T1000 (cell line): Measurements from ENCODE around the gene C10orf90.

Experiments
- DNase-seq: peaks from one replicate; lab custom pipeline; 2025; ENCODE audit warnings: mixed read lengths; lab: John Stamatoyannopoulos, UW

C10orf90 gene

DNA sequence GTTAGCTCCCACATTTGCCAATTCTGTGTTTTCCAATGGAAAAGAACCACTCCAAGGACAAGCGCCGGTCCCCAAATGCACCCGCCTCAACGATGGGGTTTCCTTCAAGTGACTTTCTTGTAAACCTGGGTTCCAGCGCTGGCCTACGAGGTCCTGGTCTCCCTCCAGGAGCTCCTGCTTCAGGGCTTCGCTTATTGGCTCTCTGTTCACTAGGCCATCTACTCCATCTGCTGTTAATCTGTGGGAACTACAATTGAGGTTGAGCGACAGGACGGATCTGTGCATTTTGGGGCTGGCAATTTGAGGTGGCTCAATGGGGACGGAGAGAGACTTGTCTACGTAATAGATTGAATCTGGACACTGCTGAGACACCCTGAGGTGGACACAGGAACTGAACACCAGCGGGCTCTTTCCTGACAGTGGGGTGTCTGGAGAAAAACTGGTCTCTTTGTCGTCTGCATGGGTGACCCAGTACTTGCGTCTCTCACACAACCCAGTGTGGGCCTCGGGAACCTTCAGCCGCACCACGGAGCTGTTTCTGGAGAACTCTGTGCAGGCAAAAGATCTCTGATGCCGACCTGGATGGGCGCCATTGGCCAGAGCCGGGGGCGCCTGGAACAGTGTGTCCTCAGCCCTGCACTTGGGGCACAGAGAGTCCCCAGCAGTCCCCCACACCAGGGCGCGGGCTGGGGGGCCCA is 166.3 kb downstream of the C10orf90 start:
- peak; percentile 23 for DNase-seq

DNA sequence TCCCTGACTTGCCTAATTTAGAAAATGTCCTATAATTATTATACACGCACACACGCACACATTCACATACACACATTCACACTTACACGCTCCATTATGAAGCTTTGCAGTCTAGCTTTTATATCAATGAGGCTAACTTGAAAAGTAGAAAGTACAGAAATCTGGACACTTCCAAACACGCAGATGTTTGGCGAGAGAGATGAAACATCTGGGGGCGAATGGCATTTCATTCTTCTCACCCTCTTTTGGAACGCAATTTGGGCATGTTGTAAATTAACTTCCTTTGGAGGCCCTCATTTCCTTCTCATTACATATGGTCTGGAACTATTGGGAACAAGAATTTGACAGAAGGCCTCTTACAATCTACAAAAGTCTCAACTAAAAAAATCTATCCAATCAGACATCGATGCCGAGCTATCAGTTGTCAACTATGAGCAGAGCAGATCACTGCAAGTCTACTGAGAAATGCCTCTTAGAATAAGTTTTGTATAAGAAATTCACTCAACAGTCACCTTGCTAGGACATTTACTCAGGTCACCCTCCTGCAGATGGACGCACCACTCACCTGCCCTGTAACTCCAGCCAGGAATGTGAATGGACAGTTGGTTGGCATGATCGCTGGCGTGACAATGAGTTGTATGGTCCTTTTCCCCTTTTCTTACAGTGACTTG is 167.0 kb downstream of the C10orf90 start:
- DNase-seq: no peak

DNA sequence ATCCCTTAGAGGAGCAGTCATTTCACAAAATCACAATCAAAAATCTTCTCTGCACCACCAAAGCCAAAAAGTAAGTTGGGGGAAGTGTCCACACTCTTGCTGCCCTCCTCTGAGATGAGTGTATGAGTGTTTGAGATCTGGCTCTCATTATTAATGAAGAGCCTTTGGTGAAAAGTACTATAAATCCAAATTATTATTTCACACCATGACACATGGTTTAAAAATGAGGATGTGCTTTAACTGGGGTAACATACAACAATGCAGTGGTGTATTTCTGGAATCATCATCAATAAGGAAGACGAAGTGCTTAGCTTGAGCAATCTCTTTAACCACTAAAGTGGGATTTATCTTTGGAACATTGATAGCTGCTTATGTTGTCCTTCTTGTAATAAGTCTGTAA is 168.1 kb downstream of the C10orf90 start:
- no peak for DNase-seq

DNA sequence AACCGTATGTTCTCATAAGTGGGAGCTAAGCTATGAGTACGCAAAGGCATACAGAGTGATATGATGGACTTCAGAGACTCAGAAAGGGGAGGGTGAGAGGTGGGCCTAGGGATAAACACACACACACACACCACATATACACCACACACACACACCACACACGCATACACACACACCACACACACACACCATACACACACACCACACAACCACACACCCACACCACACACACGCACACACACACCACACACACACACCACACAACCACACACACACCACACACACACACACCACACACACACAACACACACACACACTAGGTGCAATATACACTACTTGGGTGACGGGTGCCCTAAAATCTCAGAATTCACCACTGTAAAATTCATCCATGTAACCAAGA is 168.7 kb downstream of the C10orf90 start:
- DNase-seq: no peak

DNA sequence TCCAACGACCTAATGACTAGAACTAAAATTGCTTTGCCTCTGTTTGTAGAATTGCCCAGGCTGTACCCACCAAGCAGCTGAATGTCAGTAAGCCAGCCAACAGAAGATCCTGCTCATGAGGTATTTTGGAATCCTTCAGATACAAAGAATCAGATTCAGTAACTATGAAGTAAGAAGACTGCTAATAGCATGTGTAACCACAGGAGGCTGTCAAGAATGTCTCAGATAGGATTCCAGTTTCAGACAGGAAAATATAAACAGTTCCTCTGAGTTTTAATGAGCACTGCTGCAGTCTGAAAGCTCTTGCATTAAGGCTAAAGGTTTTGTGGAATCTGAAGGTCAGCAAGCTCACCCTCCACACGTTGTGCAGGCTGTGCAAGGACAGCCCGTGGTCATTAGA is 169.6 kb downstream of the C10orf90 start:
- DNase-seq: no peak

DNA sequence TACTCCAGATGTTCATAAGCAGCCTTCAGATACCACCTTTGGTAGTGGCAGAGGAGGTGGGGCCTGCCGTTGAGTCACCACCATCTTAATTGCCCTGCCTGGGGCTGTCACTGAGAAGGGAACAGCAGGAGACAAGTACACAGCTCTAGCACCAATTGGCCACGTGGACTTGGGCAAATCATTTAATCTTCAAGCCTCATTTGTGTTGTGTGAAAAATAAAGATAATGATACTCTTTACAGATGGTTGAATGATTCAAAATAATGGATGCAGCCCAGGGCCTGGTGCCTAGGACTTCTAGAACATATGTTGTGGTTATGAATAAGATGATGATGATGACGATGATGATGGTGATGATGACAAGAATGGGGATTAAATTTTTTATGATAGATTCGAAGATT is 170.3 kb downstream of the C10orf90 start:
- no peak for DNase-seq

DNA sequence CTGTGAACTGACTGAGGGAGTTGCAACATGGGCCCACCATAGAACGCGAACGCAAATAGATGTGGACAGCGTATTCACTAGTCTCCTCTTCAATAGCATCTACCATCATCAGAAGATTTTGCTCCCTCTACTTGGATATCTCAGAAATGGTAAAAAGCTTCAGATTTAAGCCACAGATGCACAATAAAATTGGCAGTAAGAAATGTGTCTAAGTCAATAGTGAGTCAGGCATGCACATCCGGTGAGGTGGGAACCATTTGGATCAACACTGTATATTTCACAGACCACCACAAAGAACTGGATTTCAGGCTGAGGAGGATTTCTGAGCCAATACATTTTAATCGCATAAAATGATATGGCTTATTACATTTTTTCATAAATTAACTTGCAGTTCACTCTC is 170.7 kb downstream of the C10orf90 start:
- no peak for DNase-seq

DNA sequence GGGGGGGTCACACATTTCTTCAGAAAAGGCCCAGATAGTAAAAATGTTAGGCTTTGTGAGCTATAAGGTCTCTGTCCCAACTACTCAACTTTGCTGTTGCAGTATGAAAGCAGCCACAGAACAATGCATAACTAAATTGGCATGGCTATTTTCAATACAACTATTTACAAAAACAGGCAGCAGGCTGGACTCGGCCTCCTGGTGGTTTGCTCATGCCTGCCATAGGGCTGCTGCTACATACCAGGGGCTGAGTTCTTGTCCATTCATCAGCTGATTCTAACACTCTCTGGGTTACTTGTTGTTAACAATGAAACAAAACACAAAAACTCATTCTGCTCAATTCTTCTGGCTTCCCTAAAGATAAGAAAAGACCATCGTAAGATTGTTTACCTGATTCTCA is 172.8 kb downstream of the C10orf90 start:
- no peak for DNase-seq

DNA sequence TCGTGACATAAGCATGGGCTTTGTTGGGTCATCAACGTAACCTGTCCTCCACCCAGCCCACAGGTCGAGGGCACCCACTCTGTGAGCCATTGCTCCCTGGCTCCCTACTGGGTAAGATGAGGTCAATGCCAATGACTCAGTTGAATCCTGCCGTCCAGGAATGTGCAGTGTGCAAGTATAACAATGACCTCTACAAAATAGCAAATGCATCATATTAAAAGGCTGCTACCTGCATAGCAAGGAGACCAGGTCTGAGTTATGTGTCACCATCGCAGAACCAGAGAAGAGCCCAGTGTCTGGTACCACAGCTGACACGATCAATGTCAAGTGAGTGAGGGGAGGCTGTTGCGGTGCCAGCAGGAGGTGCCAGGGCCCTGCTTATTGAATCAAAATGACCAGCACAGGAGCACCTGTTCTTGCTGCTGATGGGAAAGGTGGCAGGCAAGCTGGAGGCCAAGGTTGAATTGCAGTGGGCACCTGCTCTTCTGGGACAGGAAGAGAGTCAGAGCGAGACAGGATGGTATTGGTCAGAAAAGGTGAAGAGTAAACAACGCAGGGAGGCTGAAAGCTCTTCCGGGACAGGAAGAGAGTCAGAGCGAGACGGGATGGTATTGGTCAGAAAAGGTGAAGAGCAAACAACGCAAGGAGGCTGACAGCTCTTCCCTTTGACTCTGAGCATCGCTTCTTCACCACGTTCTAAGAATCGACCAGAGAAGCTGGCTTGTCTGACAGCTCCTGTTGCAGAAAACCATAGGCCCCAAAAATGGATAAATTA is 173.5 kb downstream of the C10orf90 start:
- DNase-seq: no peak

DNA sequence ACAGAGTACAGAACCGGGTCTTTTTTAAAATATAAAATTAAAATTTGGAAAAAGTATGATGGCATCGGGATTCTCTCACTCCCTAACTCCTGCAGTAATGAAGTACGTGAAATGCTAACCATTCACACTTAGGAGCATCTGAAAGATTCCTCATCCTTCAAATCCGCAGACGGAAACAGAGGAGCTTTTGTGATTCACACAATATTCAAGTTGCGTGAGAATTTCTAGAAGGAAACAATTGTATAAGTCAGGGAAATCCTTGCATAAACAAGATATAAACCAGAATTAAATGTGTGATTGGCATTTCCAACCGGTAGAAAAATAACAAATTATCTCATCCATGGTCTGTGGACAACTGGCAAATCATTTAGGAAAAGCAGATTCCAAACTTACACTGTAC is 179.0 kb downstream of the C10orf90 start:
- no peak for DNase-seq

DNA sequence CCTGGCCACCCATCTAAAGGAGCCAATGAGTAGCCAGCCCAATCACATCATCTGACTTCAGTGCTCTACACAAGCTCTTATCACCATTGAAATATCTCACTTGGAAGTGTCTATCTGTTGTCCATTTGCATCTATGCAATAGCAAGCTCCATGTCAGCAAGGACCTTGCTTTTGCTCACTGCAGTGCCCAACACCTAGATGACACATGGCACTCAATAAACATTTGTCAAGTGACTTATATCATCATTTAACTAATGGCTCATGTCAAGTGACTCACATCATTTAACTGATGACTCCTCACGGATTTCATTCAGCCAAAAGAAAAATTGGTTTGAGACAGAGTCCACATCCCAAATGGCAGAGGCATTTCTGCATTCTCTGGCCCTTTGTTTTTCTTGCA is 189.3 kb downstream of the C10orf90 start:
- no peak for DNase-seq

DNA sequence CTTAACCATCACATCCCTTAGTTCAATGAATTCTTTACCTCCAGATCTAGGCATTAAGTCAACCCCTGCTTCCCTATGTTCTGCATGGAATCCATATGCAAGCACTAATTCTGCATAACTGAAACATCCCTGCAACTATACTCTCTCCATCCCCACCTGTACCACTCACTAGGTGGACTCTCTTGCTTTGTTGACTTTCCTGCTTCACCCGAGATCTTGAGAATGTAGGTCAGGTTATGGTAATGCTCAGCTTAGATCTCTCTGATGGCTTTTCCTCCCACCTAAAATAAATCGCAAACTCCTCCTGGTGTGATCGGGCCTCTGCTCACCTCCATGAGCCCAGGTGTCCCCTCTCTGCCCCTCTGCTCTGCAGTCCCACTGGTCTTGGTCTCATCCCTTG is 189.8 kb downstream of the C10orf90 start:
- no peak for DNase-seq

DNA sequence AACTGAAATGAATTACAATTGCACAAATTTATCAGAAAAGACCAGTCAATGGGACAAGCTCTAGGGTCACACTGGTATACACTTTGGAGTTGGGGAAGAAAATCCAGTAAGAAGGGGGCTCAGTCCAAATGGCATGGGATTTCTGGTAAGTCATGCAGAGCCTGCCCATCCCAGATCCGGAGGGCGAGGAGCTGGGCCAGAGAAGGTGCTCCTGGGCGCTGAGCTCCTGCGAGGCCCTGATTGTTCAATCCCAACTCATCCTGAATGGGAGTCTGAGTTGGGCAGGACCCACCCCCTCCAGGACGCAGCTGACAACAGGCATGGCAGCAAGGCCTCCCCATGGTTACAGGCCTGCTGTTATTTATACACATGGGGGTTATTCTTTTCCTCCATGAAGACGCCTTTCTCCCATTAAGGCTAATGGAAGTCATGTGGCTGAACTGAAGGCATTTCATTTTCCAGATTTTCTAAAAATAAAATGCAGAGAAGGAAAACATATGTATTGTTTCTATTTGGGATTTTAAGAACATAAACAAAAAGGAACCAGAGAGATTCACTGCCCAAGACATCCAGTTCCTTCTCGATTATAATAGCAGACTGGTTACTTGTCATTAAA is 191.1 kb downstream of the C10orf90 start:
- DNase-seq: no peak

DNA sequence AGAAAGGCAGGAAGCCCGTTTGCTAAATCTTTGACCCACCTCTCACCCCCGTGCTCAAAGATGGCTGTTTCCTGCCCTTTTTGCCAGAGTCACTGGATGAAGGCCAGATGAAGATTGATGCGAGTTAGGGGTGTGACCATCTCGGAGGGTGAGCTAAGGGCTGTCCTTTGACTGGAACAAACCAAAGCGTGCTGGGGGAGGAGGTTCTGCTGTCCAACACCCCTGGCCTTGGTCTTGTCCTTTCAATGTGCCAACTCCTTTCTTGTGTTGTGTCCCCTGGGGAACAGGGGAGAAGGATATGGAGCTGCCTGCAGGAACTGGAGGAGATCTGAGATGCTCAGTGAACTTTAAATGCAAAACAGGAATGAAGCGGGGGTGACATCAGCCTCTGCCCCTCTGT is 191.9 kb downstream of the C10orf90 start:
- DNase-seq: no peak

DNA sequence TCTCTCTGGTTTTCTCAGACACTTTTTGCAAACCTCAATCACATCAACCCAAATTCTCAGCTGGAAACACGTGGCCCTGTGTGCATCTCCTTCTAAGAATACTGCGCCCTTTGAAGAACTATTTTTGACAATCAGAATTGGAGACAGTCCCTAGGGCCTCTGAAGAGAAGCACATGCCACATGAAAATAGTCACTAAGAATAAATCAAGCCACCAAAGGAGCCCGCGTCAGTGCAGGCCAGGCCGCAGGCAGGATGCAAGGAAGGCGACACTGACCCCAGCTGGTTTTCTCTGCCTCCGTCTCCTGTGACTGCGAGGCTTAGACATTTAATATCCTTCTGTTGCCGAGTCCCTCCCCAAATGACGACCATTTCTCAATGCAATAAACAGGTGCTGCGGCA is 194.2 kb downstream of the C10orf90 start:
- DNase-seq: no peak

DNA sequence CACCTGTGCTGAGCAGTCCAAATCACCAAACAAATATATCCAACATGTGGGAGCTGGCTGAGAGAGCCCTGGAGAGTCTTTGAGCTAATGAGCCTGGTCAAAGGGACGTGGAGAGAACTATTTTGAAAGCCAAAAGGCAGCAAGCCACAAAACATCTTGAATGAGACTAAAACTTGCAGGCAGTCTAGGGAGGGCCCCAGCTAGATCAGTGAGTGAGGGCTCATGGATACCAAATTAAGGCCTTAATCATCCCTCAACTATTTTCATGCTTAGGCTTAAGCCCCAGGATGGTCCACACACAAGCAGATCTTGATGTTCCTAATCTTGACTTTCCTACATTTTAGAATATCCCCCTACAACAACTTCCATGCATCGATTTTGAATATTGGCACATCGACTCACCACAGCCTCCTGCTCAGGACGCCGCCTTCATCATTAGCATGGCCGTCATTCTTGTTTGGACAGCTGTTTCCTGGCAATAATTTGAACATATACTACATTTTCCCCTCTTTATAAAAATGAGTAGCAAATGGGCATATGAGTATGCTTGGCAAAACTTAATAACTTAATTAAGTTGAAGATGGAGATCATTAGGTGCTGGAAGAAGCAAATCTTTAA is 195.3 kb downstream of the C10orf90 start:
- no peak for DNase-seq

DNA sequence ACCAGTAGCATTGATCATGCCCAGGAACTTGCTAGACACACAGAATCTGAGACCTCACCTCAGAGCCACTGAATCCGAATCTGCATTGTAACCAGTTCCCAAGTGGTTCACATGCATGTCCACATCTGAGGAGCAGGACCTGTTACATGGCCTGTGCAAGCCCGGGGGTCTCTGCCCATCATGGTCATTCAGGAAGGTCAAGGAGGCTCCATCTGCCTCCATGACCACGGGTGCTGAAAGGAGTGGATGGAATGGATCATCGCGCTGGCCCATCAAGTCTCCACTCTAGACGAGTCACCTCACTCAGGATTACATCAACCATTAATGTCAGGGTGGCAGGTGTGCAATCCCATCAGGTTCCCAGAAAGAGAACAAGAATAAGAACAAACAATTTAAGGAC is 196.5 kb downstream of the C10orf90 start:
- DNase-seq: no peak

DNA sequence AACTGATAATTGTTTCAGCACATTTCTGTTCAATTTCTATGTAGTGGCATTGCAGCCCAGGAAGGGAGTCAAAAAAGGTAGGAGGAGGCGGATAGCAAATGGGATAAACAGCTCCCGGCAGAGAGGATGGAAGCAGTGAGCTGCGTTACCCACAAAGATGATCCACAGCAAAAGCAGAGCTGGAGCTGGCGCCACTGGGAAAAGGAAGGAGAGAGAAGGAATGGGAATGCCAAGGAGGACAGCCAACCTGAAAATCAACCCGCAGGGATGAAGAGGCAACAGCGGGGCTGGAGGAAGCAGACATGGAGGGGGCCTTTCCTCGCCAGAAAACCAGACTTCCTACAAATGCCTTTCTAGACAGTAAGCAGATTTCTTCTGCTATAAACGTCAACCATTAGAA is 199.5 kb downstream of the C10orf90 start:
- DNase-seq: no peak

DNA sequence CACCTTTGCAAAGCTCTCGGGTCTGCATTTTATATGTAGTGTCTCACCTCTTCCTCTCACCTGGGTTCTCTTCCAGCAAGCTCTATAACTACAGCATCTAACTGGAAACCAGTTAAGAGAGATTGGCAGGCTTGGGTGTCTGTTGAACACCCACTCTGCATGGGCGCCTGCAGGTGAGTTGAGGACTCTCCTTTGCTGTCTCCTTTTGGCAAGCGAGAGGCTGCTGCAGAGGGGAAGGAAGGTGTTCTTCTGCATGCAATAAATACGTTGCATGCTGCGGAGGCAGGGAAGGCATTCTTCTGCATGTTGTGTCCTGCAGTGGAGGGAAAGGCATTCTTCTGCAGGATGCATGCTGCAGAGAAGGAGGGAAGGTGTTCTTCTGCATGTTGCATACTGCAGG is 200.8 kb downstream of the C10orf90 start:
- no peak for DNase-seq

DNA sequence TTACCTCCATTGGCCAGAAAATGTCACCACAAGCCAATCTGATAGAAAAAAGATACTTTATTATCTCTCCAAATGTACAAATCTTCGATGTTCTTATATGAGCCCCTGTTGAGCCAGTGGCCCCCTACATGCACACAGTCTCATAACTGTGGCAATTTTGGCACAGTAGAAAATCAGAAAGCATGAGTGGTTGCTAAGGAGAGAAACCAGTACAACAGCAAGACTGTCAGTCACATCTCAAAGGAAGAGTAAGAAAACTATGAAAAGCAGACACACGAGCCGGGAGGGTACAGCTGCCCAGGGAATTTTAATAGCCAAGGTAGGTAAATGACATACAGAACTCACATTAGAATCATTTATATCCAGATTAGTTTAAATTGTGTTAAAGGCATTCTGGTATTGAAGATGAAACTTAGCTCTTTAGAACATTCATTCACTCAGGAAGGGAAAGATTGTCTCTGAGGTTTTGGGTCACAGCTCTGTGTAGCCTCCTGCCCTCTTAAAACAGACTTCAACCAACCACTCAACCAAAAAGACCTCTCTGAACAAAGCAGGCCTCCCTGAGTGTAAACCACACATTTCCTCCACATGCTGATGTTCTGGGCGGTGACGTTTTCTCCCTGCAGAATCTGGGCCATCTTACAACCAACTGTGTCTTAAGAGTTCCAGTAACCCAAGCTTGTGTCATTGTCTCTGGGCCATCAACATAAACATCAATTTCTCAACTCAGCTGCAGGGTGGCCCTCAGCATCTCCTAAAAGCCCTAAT is 201.4 kb downstream of the C10orf90 start:
- DNase-seq: no peak

DNA sequence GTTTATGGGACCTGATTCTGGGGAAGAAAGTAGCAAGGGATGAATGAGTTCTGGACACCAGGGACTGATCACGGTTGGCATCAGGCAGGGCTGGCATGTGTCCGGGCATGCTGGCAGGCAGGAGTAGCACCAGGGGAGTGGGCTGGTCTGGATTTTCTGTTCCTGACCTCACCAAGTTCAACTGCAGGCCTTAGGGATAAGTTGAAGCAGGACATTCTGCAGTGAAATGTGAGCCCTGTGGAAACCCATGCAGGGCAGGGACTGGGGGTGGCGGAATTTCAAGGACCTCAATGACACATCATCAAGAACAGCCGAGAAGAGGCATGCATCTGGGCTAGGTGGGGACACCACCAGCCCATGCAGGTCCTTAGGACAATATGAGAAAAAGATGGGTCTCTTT is 202.0 kb downstream of the C10orf90 start:
- DNase-seq: no peak

DNA sequence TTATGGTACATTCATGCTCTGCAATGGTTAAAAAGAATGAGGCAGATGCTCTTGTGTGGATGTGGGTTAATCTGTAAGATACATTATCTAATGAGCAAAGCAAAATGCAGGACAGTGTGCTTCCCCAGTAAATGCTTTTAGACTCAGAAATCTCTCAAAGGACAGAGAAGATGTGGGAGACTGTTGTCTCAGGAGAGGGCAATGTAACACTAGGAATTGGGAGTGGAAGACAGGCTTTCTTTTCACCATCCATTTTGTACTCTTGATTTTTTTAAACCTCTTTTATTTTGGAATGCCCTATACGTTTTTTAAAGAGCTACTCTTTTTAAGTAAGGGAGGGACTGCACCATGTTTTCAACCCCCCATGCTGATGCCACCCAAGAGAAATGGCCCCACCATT is 204.7 kb downstream of the C10orf90 start:
- DNase-seq: no peak
